C4-2B (cell line): ENCODE results near the gene ITGA11.

Source experiments
- ZFX ChIP-seq: fragments of 450-650 bp; IDR thresholded peaks from 2 replicates; pipeline ENCODE4 v1.6.1; 2017
- TF ChIP-seq, protein P1 (sequence below): fragments of 450-650 bp; conservative IDR thresholded peaks from 2 replicates; pipeline ENCODE4 v1.5.1; 2017; ENCODE audit warnings: mild to moderate bottlenecking

DNA sequence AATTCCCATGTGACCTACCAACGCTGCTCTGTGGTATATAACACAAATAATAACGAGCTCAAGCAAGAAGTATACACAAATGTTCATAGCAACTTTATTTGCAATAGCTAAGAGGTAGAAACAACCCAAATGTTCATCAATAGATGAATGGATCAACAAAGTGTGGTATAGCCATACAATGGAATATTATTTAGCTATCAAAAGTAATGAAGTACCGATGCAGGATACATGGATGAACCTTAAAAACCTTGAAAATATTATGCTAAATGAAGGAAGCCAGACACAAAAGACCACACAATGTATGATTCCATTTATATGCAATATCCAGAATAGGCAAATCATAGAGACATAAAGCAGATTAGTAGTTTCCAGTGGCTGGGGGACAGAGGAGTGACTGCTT lies 170.0 kb downstream of the ITGA11 start:
- TF ChIP-seq, protein P1, sequence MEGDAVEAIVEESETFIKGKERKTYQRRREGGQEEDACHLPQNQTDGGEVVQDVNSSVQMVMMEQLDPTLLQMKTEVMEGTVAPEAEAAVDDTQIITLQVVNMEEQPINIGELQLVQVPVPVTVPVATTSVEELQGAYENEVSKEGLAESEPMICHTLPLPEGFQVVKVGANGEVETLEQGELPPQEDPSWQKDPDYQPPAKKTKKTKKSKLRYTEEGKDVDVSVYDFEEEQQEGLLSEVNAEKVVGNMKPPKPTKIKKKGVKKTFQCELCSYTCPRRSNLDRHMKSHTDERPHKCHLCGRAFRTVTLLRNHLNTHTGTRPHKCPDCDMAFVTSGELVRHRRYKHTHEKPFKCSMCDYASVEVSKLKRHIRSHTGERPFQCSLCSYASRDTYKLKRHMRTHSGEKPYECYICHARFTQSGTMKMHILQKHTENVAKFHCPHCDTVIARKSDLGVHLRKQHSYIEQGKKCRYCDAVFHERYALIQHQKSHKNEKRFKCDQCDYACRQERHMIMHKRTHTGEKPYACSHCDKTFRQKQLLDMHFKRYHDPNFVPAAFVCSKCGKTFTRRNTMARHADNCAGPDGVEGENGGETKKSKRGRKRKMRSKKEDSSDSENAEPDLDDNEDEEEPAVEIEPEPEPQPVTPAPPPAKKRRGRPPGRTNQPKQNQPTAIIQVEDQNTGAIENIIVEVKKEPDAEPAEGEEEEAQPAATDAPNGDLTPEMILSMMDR, result no peak
- no peak for TF ChIP-seq ZFX
